ENCODE data around the gene LYPD1.

DNA sequence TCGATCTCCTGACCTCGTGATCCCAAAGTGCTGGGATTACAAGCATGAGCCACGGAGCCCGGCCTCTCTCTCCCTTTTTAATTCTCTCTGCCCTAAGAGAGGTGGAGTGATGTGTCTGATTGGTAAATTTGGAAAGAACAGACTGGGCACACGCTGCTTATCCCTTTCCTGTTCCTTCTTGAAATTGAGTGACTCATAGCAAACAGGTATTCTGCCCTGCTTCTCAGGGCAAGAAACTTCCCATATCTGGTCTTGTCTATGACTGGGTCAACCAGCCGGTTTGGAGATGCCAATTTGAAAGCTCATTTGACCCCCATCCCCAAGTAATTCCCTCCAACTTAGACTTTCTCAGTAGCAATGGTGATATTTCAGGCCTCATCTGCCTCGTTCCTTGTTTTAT, 15.0 kb downstream of the LYPD1 start:
- TF ChIP-seq EZH2 (IDR thresholded peaks at IDR 0.05; ENCODE audit: borderline replicate concordance, low read depth, low read length, poor library complexity, severe bottlenecking), result no peak
- TF ChIP-seq, protein P1, sequence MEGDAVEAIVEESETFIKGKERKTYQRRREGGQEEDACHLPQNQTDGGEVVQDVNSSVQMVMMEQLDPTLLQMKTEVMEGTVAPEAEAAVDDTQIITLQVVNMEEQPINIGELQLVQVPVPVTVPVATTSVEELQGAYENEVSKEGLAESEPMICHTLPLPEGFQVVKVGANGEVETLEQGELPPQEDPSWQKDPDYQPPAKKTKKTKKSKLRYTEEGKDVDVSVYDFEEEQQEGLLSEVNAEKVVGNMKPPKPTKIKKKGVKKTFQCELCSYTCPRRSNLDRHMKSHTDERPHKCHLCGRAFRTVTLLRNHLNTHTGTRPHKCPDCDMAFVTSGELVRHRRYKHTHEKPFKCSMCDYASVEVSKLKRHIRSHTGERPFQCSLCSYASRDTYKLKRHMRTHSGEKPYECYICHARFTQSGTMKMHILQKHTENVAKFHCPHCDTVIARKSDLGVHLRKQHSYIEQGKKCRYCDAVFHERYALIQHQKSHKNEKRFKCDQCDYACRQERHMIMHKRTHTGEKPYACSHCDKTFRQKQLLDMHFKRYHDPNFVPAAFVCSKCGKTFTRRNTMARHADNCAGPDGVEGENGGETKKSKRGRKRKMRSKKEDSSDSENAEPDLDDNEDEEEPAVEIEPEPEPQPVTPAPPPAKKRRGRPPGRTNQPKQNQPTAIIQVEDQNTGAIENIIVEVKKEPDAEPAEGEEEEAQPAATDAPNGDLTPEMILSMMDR (conservative IDR thresholded peaks at IDR 0.05; ENCODE audit: low read depth, low read length), result no peak

All from A673 (cell line).